Measurements from ENCODE around the gene HDAC4.

The HDAC4 gene

DNA sequence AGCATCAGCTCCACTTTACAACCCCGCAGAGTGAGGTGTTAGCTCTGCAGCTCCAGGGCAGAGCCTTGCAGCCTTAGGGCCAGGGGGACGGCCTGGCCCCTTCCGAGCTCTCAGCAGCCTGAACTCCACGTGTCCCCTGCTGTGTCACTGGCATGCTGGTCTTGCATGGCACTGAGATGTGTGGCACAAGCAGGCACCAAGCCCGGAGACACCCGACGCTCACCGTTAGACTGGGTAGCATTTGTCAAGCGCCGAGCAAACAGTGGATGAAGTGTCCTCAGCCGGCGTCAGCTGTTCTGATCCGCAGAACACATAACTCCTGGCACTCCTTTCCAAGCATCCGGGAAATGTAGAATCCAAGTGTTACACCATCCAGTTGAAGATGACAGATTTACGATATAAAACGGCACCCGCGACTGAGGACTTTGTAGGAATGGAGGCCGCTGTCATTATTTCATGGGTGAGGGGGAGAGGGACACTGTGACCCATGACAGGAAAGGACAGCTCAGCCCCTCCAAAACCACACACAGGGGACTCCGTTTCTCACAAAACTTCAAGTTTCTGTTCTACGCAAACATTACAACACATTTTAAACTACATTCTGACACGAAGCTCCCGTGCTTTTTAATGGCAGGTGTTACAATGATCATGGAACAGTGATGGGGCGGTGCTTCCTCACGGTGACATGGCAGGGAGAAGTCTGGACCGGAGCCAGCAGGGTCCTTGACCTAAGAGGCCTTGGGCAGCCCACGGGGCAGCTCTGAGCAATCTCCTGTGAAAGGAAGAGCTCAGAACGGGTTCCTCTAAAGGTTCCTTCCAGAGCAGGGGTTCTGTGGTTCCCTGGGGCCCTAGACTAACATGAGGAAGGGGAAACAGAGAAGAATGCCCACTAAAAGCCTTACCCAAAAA is 89.4 kb downstream of the HDAC4 start:
- DNase-seq (ENCODE audit: extremely low read depth in 1 of 2, low read depth in 1 of 2), result no peak

GRCh38 chr2:239310401-239311061 is 90.3 kb downstream of the HDAC4 start:
- no peak for DNase-seq (ENCODE audit: extremely low read depth in 1 of 2, low read depth in 1 of 2)

- DNase-seq (ENCODE audit: extremely low read depth in 1 of 2, low read depth in 1 of 2), result no peak
Observed at GRCh38 chr2:239309398-239310245, 91.2 kb downstream of the HDAC4 start.

DNA sequence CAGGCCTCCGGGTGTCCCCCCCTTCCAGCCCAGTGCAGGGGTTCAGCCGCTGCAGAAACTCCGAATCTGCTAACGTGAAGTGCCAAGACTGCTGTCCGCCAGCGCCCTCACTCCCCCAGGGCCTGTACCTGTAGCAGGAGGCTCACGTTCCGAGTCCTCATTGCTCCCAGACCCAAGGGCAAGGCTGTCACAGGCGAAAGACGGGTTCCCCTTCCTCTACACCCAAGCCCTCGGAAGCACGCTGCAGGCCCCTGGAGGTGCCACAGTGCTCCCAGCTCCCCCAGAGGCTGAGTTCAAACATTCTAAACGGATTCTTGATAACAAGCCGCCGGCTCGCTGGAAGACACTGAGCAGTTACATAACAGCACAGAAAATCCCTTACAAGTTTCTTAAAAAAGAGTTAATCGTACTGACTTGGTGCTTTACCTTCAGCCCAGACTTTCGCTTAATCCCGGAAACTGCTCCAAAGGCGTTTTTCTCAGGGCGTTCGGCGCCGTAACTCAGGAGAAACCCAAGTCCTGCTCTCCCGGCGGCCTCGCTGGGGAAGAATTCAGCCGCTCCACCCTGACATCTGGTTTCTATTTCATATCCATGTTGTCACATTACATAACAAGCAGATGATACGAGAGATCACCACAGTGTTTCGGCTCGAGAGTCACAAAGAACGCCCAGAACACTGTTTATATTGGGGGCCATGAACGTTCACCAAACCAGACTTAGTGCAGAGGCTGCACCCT is 92.0 kb downstream of the HDAC4 start:
- DNase-seq (ENCODE audit: extremely low read depth in 1 of 2, low read depth in 1 of 2), result no peak

GRCh38 chr2:239307921-239308613 is 92.8 kb downstream of the HDAC4 start:
- DNase-seq (ENCODE audit: extremely low read depth in 1 of 2, low read depth in 1 of 2), result no peak

GRCh38 chr2:239307221-239307569 is 93.6 kb downstream of the HDAC4 start:
- DNase-seq (ENCODE audit: extremely low read depth in 1 of 2, low read depth in 1 of 2), result no peak

- DNase-seq (ENCODE audit: extremely low read depth in 1 of 2, low read depth in 1 of 2), result no peak
Observed at GRCh38 chr2:239306274-239307220, 94.3 kb downstream of the HDAC4 start.

- no peak for DNase-seq (ENCODE audit: extremely low read depth in 1 of 2, low read depth in 1 of 2)
Observed at GRCh38 chr2:239305771-239306170, 95.0 kb downstream of the HDAC4 start.

- DNase-seq (ENCODE audit: extremely low read depth in 1 of 2, low read depth in 1 of 2), result no peak
Observed at GRCh38 chr2:239305222-239305575, 95.6 kb downstream of the HDAC4 start.

GRCh38 chr2:239304533-239305221 is 96.1 kb downstream of the HDAC4 start:
- DNase-seq (ENCODE audit: extremely low read depth in 1 of 2, low read depth in 1 of 2), result no peak

- DNase-seq (ENCODE audit: extremely low read depth in 1 of 2, low read depth in 1 of 2), result no peak
Observed at GRCh38 chr2:239303711-239304532, 96.9 kb downstream of the HDAC4 start.

- no peak for DNase-seq (ENCODE audit: extremely low read depth in 1 of 2, low read depth in 1 of 2)
Observed at GRCh38 chr2:239302808-239303557, 97.8 kb downstream of the HDAC4 start.

DNA sequence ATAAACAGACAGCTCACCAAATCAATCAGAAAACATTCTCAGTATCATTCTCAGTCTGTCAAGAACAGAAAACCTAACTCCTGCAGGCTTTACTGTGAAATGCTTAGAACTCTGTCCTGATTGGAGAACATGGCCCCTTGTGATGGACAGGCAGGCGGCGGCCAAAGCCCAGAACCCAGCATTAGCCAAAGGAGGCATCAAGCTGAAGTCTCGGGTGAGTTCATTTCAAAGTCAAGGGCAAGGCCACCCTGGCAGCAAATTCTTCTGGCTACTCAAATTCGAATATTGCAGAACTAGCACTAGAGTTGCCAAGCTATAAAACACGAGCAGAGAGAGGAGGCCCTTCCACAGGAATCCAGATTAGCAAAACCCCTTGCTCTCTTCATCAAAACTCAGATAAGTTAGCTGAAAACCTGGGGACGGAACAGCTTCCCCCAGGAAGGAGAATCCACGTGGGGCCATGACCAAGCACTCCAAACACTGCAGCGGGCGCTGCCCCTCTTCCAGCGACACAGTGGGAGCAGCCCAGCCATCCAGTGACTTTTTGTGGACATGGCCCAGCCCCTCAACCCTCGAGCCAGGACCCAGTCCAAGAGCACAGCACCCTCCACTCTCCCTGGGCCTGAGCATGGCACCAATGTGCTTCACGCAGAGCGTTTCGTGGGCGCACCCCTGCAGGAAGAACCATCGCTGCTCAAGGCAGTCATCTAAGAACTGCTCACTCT is 98.6 kb downstream of the HDAC4 start:
- no peak for DNase-seq (ENCODE audit: extremely low read depth in 1 of 2, low read depth in 1 of 2)

- no peak for DNase-seq (ENCODE audit: extremely low read depth in 1 of 2, low read depth in 1 of 2)
Observed at GRCh38 chr2:239300871-239301735, 99.7 kb downstream of the HDAC4 start.

DNA sequence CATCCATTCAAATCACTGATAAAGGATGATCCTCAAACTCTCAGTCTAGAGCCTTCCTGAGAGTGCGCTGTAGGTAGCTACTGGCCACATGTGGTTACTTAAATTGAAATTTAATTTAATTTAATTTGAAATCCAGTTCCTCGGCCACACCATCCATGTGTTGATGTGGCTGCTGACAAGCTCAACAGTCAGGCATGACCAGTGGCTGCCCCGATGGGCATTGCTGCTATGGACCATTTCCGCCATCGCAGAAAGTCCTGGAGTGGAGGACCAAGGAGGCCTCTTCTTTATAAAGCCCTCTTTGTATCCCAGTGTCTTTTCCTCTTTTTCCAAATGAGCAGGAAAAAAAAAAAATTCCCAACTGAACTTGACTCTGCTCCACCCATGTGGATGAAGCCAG is 100.6 kb downstream of the HDAC4 start:
- no peak for DNase-seq (ENCODE audit: extremely low read depth in 1 of 2, low read depth in 1 of 2)

All from activated CD8-positive, alpha-beta memory T cell treated with anti-CD3 and anti-CD28 coated beads for 1 hour (primary cell).